HG02623 (cell line): ENCODE results near the gene LTO1.
"Not testable (repeated sequence)": the region's sequence is repeated elsewhere in the genome, so short reads cannot be mapped to it uniquely, and the experiment has no call there.

ENCODE experiments used
- ATAC-seq: cut with Tn5 transposase; IDR thresholded peaks from one replicate; pipeline ENCODE4 v1.9.1; 2021; ENCODE audit warnings: moderate library complexity; ENCODE audit not compliant: unreplicated experiment

LTO1 gene

DNA sequence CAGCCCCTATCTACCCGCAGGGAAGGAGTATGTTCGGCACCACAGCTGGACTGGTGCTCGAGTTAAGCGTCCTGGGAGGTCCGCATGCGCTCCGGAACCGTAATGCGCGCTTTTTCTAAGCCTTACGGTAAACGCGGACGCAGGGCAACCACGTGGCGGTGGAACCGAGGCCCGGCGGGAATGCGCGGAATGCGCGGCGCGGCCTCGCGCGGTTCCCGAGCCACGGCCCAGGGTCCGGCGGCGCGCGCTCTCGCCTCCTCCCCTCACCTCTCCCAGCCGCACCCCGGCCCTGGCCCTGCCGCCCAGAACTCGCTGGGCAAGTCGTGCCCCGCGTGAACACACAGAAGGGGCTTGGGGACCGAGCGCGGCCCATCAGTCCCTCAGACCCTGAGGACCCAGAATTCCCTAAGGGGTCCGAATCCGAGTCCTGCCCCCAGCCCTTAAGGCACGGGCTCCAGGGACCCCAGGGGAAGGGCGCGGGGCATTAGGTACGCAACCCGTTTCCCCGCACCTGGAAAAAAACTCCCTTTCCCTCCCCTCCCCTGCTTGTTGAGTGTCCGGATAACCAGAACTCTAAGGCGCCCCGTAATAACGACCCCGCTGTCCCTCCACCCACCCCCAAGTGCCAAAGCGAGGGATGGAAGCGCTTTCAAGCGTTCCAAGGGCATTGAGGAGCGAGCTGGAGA is 38.5 kb downstream of the LTO1 start:
- no peak for ATAC-seq

DNA sequence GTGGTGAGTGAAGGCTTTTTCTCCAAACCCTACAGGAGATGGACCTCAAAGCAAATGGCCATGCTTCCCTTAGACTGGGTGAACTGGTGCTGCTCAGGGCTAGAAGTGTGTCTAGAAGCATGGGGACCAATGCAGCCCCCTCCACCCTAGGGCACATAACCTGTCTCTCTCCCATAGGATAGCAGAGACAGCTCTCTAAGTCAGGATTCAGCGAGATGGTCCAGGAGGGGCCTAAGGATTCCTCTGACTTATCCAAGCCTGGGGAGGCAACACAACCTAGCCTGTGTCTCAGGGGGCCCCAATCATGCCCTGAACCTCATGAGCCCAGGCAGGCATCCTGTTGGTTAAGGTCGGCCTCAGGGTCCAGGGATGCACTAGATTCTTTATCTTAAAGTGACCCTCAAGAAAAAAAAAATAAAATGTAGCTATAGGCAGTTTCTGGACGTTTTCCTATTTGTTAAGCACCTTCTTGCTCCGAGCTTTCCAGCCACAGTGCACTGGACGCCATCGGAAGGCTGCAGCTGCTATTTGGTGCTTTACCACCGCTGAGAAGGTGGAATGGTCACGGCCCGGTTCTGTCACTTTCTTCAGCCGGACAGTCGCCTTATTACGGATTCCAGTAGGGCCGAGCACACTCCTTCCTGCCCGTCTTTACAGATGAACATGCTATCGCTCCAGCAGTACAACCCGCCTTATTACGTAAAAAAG is 39.2 kb downstream of the LTO1 start:
- no peak for ATAC-seq

DNA sequence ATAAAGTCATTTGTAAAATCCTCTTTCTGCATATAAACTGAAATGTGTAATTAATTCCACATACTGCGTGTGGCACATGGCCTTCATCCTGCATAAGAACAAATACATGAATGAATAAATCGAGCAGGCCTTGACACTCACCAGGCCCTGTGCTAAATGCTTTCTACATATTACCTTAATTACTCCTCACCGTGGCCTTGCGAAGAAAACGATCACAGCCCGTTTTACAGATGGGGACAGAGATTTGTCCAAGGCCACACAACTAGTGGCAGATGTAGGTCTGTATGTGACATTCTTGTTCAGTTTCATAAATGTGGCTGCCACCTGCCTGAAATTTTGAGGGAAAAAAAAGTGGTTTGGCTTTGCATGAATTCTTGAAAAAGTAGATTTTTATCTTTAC is 40.0 kb downstream of the LTO1 start:
- no peak for ATAC-seq

- no peak for ATAC-seq
Observed at GRCh38 chr11:69634590-69634989, 40.6 kb downstream of the LTO1 start.

DNA sequence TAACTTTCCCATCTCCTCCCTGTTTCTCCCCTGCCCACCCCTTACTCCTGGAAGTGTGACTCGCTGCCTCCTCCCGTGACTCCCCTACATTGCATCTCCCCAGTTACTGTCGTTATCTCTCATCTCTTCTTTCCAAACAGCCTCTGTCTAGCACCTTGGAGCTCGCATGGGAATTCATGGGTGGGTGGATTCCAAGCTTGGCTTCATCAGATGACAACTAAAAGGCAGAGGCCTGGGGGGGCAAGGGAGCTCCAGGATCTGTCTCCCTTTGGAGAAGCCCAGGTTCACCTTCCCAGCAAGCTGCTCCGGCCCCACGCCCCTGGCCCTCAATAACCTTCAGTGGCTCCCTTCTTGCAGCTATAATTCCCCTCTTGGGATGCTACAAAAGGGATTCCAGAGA is 41.1 kb downstream of the LTO1 start:
- no peak for ATAC-seq

GRCh38 chr11:69632900-69633299 is 42.3 kb downstream of the LTO1 start:
- no peak for ATAC-seq

DNA sequence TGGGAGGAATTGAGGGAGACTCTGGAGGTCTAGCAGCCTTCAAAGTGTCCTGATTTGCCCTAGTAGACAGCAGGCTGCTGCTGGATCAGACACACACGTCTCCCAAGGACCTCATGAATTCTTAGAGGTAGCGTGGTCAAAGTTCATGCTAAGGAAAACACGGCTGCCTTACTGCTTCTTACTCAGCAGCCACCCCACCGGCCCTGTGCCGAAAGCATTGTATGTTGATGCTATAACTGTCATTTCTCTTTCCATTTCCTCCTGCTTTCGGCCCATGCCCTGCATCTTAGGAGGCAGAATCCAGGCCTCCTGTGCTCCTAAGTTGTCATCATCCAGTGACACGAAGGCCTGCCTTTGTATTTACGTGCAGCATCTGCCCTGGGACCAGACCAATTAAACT is 44.7 kb downstream of the LTO1 start:
- no peak for ATAC-seq

DNA sequence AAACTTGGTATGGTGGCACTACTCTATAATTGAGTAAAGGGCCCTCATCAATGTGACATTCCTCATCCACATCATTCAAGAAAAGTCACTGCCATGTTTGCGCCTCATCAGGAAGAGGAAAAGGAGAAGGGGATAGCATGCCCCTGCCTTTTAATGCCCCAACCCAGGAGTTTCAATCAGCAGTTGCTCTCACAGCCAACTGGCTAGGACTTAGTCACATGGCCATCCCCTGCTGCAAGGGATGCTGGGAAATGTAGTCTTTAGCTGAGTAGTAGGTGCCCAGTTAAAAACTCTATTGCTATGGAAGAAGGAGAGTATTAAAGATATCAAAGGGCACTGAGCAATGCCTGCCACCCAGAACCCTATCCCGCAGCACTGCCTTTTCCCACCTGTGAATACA is 45.1 kb downstream of the LTO1 start:
- no peak for ATAC-seq

- no peak for ATAC-seq
Observed at GRCh38 chr11:69627551-69627950, 47.6 kb downstream of the LTO1 start.

GRCh38 chr11:69625476-69625875 is 49.7 kb downstream of the LTO1 start:
- ATAC-seq, result no peak

DNA sequence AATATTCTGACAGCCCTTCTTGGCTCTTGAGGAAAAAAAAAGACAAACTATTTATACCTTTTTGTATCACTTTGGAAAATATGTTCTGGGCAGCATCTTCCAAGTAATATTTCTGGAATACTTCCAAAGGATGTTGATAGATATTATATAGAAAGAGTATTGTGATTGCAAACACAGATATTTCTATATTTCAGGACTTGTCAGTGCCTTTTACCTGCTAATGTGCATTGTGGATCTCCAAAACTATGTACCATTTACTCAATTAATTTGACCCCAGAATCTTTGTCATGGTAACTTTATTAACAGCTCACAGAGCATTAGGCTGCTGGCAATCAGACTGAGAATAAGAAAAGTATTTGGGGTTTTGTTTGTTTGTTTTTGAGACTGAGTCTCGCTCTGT is 50.9 kb downstream of the LTO1 start:
- ATAC-seq, result no peak

DNA sequence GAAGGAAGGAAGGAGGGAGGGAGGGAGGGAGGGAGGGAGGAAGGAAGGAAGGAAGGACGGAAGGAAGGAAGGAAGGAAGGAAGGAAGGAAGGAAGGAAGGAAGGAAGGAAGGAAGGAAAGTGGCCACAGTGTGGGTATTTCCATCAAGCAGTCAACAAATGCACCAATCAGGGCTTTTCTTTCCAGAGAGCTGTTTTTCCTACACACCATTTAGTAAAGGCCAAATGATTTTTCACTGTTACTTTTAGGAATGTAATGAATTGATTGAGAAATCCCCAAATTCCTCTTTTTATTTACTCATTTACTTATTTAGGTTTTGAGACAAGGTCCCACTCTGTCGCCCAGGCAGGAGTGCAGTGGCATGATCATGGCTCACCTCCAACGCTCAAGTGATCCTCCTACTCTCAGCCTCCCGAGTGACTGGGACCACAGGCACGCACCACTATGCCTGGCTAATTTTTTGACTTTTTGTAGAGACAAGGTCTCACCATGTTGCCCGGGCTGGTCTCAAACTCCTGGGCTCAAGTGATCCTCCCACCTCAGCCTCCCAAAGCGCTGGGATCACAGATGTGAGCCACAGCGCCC is 53.0 kb downstream of the LTO1 start:
- not testable (repeated sequence) for ATAC-seq

GRCh38 chr11:69620683-69621290 is 54.4 kb downstream of the LTO1 start:
- ATAC-seq, result no peak

DNA sequence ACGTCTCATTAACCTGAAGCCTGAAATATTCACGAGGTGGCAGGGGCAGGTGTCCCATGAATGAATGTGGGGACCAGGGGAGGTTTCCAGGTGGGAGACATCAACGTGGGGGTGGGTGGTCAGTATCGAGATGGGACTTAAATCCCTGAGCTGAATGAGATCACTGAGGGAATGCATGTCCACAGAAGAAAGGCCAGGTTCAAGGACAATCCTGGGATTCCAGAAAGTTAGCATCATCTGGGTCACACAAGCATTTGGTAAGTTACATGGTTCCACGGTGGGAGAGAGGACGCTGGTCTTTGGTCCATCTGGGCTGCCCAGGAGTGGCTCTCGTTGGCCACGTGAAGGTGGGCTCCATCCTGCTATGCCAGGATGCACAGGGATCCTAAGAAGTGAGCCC is 56.9 kb downstream of the LTO1 start:
- no peak for ATAC-seq

GRCh38 chr11:69617682-69618081 is 57.5 kb downstream of the LTO1 start:
- ATAC-seq, result no peak

DNA sequence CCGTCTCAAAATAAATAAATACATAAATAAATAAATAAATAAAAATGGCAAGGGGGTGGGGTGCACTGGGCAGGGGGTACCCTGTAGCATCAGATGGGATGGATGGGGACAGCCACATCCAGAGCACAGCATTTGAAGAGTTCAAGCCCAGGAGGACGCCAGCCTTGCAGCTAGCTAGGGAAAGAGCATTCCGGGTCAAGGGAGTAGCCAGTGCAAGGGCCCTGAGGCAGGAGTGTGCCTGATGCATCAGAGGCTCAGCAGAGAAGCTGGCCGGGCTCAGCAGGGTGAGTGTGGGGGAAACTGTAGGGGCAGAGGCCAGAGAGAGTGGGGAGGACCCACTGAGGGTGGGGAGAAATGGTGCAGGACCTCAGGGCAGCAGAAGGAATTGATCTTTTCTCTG is 57.9 kb downstream of the LTO1 start:
- no peak for ATAC-seq
